Superior temporal gyrus (tissue), 1 donor: ENCODE measurements around the gene CASKIN1.

Experiments used
- DNase-seq: peaks from one replicate; pipeline ENCODE4 v3.0.0-alpha.2; 2016; ENCODE audit errors: extremely low spot score

CASKIN1 gene

GRCh38 chr16:2232094-2232990 is 35.9 kb upstream of the CASKIN1 start:
- no peak for DNase-seq

DNA sequence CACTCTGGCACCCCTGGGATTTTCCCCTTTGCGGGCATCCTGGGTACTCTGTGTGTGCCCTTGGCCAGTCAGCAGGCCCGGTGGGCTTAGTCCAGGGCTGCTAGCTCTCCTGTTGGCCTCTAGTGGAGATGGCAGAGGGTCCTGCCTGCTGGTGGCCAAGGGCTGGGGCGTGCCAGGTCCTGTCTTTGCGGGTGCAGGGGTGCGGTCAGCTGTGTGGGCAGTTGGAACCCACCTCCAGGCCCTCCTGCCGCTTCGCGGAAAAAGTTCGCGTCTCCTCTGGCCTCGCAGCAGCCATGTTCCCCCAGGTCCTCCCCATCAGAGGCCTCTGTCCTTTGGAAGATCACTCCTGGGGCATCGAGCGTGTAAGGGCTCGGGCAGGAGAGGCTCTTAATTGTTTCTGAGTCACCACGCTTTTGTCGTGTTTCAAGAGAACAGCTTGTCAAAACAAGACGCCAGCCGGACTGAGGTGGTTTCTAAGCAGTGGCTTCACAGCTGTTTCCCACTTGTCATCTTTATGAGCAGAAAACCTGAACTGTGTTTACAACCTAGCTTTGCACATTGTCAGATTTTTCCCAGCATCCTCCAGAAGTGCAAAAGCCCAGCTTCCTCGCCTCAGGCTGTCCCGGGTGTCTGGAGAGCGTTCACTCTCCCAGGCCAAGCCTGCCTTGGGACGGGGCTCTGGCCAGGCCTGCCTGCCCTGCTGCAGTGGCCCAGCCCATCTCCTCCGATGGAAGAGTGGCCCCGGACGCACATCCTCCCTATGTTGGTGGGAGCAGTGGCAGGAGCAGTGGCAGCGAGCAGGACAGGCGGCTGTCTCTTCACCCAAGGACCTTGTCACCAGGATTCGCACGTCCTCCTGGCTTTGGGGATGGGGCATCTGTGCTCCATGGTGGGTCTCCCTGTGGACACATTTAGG is 34.9 kb upstream of the CASKIN1 start:
- DNase-seq = no peak

DNA sequence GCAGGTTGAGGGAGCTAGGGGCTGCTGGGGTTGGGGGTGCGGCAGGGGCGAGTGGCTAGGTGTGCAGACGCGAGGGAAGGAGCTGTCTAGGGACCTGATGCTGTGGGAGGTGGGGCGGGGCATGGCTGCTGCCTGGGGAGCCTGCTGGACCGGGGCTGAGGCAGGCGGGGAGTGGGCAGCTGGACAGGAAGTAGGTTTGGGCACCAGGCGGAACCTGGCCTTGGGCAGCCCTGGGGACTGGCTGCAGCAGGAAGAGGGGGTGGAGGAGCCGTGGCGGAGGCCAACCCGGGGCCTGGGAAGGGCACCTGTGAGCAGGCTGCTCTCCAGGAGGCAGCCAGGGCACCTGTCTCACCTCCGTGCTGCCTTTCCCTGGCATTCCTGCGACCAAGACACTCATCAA is 34.0 kb upstream of the CASKIN1 start:
- no peak for DNase-seq

DNA sequence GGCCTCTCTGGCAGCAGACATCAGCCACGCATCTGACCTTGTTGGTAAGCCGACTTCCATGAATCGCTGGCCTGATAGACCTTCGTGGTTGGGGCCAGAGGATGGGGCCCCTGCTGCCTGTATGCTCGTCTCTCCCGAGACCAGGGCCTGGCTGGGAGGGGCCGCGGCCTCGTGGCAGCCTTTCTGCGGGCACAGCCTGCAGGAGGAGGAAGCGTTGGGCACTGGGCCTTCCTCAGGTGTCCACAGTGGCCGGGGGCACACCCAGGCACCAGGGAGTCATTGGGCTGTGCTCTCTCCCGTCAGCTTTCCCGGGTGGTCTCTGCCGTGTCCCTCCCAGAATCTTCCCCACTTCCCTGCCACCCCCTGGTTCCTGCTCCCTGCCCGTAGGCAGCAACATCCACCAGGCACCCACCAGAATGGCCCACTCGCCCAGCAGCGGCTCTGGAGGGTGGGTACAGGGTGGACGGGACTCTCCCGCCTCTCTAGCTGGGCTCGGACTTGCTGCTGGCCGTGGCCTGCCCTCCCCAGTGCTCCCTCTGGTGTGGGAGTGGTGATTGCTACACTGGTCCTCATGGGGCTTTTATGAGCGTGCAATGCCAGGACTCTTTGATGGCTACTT is 33.3 kb upstream of the CASKIN1 start:
- no peak for DNase-seq

GRCh38 chr16:2229091-2229490 is 32.7 kb upstream of the CASKIN1 start:
- no peak for DNase-seq

DNA sequence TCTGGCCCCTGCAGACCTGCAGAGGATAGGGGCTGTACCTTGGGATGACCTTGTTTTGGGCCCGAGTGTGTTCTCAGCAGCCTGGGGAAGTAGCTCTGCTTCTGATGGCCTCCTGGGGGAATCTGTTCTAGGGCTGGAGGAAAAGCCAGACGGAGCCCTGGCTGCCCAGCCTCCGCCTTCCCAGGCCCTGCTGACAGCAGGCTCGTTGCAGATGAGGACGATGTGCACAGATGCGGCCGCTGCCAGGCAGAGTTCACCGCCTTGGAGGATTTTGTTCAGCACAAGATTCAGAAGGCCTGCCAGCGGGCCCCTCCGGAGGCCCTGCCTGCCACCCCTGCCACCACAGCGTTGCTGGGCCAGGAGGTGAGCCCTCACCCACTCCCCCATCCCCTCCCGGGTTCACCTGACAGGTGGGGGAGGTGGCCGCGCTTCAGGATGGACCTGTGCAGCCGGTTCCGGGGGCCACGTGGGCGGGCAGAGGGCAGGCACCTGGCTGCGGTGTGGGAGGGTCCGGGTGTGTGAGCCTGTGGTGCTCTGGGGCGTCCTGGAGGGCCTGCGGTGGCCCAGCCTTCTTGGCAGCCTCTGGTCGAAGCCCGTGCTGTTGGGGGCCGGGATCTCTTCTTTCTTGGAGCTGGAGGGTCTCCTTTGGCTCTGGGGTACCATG is 31.9 kb upstream of the CASKIN1 start:
- DNase-seq = no peak

DNA sequence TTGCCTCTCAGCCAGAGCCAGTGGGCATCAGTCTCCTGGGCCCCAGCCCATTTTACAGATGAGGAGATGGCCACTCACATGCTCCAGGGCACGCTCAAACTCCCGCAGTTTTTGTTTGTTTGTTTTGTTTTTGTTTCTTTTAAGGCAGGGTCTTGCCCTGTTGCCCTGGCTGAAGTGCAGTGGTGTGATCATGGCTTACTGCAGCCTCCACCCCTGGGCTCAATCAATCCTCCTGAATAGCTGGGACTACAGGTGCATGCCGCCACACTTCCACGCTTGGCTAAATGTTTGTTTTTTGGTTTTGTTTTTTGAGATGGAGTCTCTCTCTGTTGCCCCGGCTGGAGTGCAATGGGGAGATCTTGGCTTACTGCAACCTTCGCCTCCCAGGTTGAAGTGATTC is 30.5 kb upstream of the CASKIN1 start:
- no peak for DNase-seq

GRCh38 chr16:2226245-2226793 is 29.9 kb upstream of the CASKIN1 start:
- no peak for DNase-seq

GRCh38 chr16:2223942-2224486 is 27.6 kb upstream of the CASKIN1 start:
- DNase-seq = no peak

GRCh38 chr16:2223221-2223941 is 27.0 kb upstream of the CASKIN1 start, which contains the start of gene E4F1:
E4F1 (plus strand) TSS chr16:2223591; CDS start chr16:2223614, 23 bp downstream.
- DNase-seq = peak; percentile 97

DNA sequence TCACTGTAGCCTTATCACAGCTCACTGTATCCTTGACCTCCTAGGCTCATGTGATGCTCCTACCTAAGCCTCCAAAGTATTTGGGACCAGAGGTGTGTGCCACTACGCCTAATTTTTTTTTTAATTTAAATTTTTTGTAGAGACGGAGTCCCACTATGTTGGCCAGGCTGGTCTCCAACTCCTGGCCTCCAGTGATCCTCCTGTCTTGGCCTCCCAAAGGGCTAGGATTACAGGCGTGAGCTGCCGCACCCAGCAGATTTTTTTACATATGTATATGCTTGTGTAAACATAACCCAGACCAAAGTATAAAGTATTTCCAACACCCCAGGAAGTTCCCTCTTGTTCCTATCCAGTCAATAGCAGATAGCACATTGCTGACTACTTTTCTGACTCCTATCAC is 19.9 kb upstream of the CASKIN1 start:
- DNase-seq = no peak

GRCh38 chr16:2214719-2214968 is 18.2 kb upstream of the CASKIN1 start, which contains the start of gene PGP:
PGP (minus strand) TSS chr16:2214840; CDS start chr16:2214777, 63 bp downstream.
- no peak for DNase-seq

- peak; percentile 12 for DNase-seq
These were observed 17.7 kb upstream of the CASKIN1 start for GRCh38 chr16:2213817-2214718.

DNA sequence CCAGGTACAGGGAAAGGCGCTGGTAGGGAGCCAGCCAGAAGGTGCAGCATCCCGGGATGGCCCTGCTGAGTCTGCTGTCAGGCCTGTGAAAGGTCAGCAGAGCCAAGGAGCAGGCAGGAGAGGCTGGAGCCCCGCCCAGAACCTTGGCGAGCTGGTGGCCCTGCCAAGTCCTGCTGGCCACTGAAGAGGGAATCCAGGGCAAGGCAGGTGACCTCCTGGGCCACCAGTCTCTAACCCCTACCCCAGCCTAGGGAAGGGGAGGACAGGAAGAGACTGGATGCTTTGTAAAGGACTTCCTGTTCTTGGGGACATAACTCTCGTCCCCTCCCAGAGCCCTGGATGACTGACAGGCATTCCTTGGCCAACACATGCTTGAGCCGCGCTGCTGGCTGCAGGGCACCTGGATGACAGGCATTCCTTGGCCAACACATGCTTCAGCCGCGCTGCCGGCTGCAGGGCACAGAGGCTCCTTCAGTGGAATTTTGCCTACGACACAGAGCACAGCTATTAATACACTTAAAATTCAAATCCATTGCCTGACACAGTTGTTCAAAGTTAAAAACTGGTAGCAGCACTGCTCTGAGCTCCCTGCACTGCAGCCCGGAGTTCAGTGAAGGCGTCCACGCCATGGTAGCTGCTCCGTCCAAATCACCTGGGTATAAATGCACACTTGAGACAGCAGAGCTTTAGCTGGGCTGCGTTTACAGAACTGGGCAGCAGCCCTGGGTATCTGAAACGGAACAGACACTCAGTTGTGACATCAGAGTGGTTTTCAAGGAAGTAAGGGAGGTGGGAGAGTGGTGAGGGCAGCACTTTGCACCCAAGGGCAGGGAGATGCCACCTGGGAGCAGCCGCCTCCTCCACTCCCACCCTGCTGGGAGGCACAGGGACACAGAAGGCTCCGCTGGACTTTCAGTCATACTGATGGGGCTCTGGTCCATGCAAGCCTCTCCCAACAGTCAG is 16.2 kb upstream of the CASKIN1 start:
- DNase-seq = no peak

GRCh38 chr16:2211923-2212347 is 15.5 kb upstream of the CASKIN1 start:
- no peak for DNase-seq

- DNase-seq = no peak
These were observed 14.3 kb upstream of the CASKIN1 start, which contains the start of gene BRICD5 for GRCh38 chr16:2210386-2211365. BRICD5 (minus strand) TSS chr16:2210863; CDS start chr16:2210833, 30 bp downstream.

GRCh38 chr16:2210009-2210332 is 13.6 kb upstream of the CASKIN1 start:
- no peak for DNase-seq
